NCI-H460 (cell line): Measurements from ENCODE around the gene CCDC178. TPM values are rescaled to one million over a fixed set of nuclear protein-coding genes. Genes with fewer than 3 reads are reported as not detected.
A peak's percentile ranks its signal among the peaks of the same experiment; 100 is the strongest.
"Not testable (repeated sequence)": the region's sequence is repeated elsewhere in the genome, so short reads cannot be mapped to it uniquely, and the experiment has no call there.

ENCODE experiments used
- DNase-seq: peaks from one replicate; pipeline ENCODE4 v3.0.0-alpha.2; 2016; ENCODE audit warnings: low read depth; ENCODE audit errors: extremely low read depth
- total RNA-seq: library from RNA; depleted of rRNA; stranded (reverse); fragments of >200 nt; shearing (Covaris generic); gene quantifications from 2 replicates; pipeline ENCODE4 v1.2.3, GENCODE V29; 2014

The CCDC178 gene
- total RNA-seq, 1 experiment from 2014 or later = 0.42 TPM

- DNase-seq = no peak
Measured at GRCh38 chr18:33239298-33239697, 201.2 kb downstream of the CCDC178 start.

- DNase-seq = no peak
Measured at GRCh38 chr18:33232318-33232626, 208.2 kb downstream of the CCDC178 start.

- peak; percentile 71 for DNase-seq
Measured at GRCh38 chr18:33231474-33232317, 208.8 kb downstream of the CCDC178 start.

- no peak for DNase-seq
Measured at GRCh38 chr18:33212363-33212762, 228.2 kb downstream of the CCDC178 start.

GRCh38 chr18:33210575-33211189, 229.8 kb downstream of the CCDC178 start:
- peak; percentile 15 for DNase-seq

GRCh38 chr18:33205777-33206176, 234.7 kb downstream of the CCDC178 start:
- no peak for DNase-seq

- peak; percentile 26 for DNase-seq
Measured at GRCh38 chr18:33201509-33201926, 239.0 kb downstream of the CCDC178 start.

GRCh38 chr18:33195795-33196194, 244.7 kb downstream of the CCDC178 start:
- DNase-seq = no peak

- no peak for DNase-seq
Measured at GRCh38 chr18:33194793-33195192, 245.7 kb downstream of the CCDC178 start.

GRCh38 chr18:33184958-33185357, 255.6 kb downstream of the CCDC178 start:
- no peak for DNase-seq

GRCh38 chr18:33184175-33184574, 256.3 kb downstream of the CCDC178 start:
- no peak for DNase-seq

- no peak for DNase-seq
Measured at GRCh38 chr18:33183136-33183535, 257.4 kb downstream of the CCDC178 start.

GRCh38 chr18:33181016-33181415, 259.5 kb downstream of the CCDC178 start:
- no peak for DNase-seq

GRCh38 chr18:33169218-33169617, 271.3 kb downstream of the CCDC178 start:
- DNase-seq = no peak

GRCh38 chr18:33164121-33164520, 276.4 kb downstream of the CCDC178 start:
- DNase-seq = not testable (repeated sequence)

- DNase-seq = no peak
Measured at GRCh38 chr18:33161131-33161530, 279.4 kb downstream of the CCDC178 start.

GRCh38 chr18:33159151-33159550, 281.4 kb downstream of the CCDC178 start:
- DNase-seq = no peak

- no peak for DNase-seq
Measured at GRCh38 chr18:33157893-33158292, 282.6 kb downstream of the CCDC178 start.

GRCh38 chr18:33156906-33157470, 283.5 kb downstream of the CCDC178 start:
- no peak for DNase-seq

GRCh38 chr18:33154049-33154448, 286.5 kb downstream of the CCDC178 start:
- DNase-seq = no peak

- DNase-seq = no peak
Measured at GRCh38 chr18:33152376-33152775, 288.1 kb downstream of the CCDC178 start.

GRCh38 chr18:33147811-33148210, 292.7 kb downstream of the CCDC178 start:
- DNase-seq = not testable (repeated sequence)
